ENCODE results near the gene PRDM15.

- TF ChIP-seq CTCF (IDR thresholded peaks at IDR 0.05), result no peak
- no peak for TF ChIP-seq EP300 (IDR thresholded peaks at IDR 0.05)
- no peak for TF ChIP-seq POLR2AphosphoS5 (IDR thresholded peaks at IDR 0.05)
Observed at GRCh38 chr21:41858466-41859296, 20.5 kb downstream of the PRDM15 start.
